Erythroblast (primary cell): ENCODE measurements around the gene HOXA6.

ENCODE experiments used
- DNase-seq, 2 experiments: peaks; one replicate each; lab custom pipeline; 2025; lab: John Stamatoyannopoulos, UW
- GATA1 ChIP-seq: IDR thresholded peaks from 2 replicates; pipeline ENCODE4 v1.6.1; 2011; ENCODE audit warnings: low read depth, mild to moderate bottlenecking, control low read depth, low read length, moderate library complexity
- POLR2A ChIP-seq: IDR thresholded peaks from 2 replicates; pipeline ENCODE4 v1.6.1; 2011; ENCODE audit warnings: mild to moderate bottlenecking, low read length

HOXA6 gene

GRCh38 chr7:27095897-27096767 is 51.4 kb downstream of the HOXA6 start, which contains the start of gene HOXA1:
TSS of gene HOXA1 (minus strand) at chr7:27096000. CDS start at chr7:27095912, 88 bp downstream.
- TF ChIP-seq GATA1: no peak
- no peak for TF ChIP-seq POLR2A
- DNase-seq: peak; percentile 68 to 73
